ENCODE data around the gene HOXD4.

Gene HOXD4

GRCh38 chr2:176129813-176130146, 21.6 kb upstream of the HOXD4 start:
- TF ChIP-seq, protein P1, sequence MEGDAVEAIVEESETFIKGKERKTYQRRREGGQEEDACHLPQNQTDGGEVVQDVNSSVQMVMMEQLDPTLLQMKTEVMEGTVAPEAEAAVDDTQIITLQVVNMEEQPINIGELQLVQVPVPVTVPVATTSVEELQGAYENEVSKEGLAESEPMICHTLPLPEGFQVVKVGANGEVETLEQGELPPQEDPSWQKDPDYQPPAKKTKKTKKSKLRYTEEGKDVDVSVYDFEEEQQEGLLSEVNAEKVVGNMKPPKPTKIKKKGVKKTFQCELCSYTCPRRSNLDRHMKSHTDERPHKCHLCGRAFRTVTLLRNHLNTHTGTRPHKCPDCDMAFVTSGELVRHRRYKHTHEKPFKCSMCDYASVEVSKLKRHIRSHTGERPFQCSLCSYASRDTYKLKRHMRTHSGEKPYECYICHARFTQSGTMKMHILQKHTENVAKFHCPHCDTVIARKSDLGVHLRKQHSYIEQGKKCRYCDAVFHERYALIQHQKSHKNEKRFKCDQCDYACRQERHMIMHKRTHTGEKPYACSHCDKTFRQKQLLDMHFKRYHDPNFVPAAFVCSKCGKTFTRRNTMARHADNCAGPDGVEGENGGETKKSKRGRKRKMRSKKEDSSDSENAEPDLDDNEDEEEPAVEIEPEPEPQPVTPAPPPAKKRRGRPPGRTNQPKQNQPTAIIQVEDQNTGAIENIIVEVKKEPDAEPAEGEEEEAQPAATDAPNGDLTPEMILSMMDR (IDR thresholded peaks at IDR 0.05; ENCODE audit: low read length, missing control alignments): no peak
- DNase-seq (ENCODE audit: low read depth): no peak
- no peak overlapping the region for H3K4me3 ChIP-seq (replicated peaks; ENCODE audit: low read depth, low read length)

DNA sequence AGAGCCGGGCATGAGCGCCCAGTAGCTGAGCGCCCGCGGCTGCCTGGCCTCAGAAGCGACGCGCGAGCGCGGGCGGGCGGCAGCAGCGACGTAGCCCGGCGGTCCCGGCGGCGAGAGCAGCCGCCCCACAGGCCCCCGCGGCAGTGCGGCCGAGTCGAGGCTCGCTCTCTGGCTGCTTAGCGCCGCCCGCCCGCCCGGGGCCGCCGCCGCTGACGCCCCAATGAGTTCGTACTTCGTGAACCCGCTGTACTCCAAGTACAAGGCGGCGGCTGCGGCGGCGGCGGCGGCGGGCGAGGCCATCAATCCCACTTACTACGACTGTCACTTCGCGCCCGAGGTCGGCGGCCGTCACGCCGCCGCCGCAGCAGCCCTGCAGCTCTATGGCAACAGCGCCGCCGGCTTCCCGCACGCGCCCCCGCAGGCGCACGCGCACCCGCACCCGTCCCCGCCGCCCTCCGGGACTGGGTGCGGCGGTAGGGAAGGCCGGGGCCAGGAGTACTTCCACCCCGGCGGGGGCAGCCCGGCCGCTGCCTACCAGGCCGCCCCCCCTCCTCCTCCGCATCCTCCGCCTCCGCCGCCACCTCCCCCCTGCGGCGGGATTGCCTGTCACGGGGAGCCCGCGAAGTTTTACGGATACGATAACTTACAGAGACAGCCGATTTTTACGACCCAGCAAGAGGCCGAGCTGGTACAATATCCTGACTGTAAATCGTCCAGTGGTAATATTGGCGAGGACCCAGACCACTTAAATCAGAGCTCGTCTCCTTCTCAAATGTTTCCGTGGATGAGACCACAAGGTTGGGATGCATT, 21.0 kb upstream of the HOXD4 start:
- DNase-seq (ENCODE audit: low read depth): no peak
- no peak overlapping the region for H3K4me3 ChIP-seq (replicated peaks; ENCODE audit: low read depth, low read length)
- TF ChIP-seq, protein P1 (IDR thresholded peaks at IDR 0.05; ENCODE audit: low read length, missing control alignments): no peak

GRCh38 chr2:176130957-176131847, 20.1 kb upstream of the HOXD4 start:
- H3K4me3 ChIP-seq (replicated peaks; ENCODE audit: low read depth, low read length): no peak overlapping the region
- TF ChIP-seq, protein P1 (IDR thresholded peaks at IDR 0.05; ENCODE audit: low read length, missing control alignments): no peak
- no peak for DNase-seq (ENCODE audit: low read depth)

DNA sequence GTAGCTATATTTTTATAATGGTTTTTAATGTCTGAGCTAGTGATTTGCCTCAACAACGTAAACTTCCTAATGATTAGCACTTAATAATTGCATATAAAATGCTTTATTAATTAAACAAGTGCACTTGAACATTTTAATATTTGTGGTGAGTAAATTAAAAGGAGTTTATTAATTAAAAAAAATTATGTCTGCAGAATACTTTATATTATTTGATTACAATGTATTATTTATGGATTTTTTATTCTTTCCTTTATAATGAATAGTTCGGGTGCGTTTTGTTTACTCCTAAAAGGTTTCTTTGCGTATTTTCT, 19.5 kb upstream of the HOXD4 start:
- TF ChIP-seq, protein P1 (IDR thresholded peaks at IDR 0.05; ENCODE audit: low read length, missing control alignments): no peak
- no peak for DNase-seq (ENCODE audit: low read depth)
- H3K4me3 ChIP-seq (replicated peaks; ENCODE audit: low read depth, low read length): no peak overlapping the region

DNA sequence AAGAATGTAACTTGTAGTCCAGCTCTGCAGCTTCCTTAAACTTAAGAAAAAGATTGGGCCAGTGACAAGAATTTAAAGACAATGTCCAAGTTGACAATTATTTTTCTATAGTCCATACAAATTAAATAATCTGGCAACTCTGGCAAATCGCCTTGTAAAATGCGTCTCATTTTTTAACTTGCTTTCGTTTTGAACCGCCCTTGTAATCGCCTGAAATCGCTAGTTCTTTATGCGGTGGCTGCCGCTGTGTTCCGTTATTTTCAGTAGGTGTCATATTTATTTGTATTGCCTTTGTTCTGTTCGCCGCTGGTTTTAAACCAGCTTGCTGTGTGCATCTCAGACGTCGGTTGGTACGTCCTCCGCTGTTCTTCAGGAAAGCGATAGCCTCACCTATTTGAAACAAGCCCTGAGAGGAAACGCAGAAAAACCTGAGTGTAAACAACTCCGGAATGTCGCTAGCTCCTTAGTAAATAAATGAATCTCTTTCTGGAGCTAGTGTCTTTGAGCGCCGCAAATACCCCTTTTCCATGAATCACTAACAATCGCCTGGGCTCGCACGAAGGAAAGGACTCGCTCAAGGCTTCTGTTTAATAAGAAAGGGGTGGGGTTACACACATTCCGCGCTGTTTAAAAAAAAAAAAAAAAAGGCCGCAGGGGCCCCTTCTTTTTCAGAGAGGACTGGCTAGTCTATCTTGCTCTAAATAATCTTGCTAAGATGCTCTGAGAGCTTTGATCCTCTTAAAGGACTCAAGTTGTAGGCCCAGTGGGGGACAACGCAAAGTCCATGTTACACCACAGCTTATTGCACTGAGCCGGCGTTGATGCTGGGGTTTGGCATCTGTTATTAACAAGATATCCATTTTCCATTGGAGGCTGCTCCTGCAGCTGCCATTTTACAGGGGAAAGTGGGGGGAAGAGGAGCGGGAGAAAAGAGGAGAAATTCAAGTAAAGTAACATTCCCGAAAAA, 18.9 kb upstream of the HOXD4 start:
- no peak for DNase-seq (ENCODE audit: low read depth)
- TF ChIP-seq, protein P1 (IDR thresholded peaks at IDR 0.05; ENCODE audit: low read length, missing control alignments): no peak
- no peak overlapping the region for H3K4me3 ChIP-seq (replicated peaks; ENCODE audit: low read depth, low read length)

DNA sequence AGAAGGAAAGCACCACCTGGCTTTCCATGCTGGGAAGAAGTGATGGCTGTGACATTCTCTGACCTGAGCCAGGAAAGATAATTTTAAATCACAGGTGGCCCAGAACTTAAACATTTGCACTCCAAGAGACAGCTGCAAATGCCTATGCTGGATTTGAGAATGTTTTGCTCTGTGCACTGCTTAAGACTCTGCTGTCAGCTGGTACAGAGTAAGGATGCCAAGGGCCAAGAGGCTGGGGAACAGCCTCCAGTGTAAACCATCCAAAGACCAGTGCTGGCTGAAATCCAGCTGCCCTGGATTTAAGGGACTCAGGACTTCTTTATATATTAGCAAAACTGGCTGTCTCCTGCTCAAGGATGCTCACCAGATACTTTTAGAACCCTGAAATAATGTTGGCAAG, 18.0 kb upstream of the HOXD4 start:
- no peak for DNase-seq (ENCODE audit: low read depth)
- no peak overlapping the region for H3K4me3 ChIP-seq (replicated peaks; ENCODE audit: low read depth, low read length)
- TF ChIP-seq, protein P1 (IDR thresholded peaks at IDR 0.05; ENCODE audit: low read length, missing control alignments): no peak

Measured in fibroblast of pulmonary artery (primary cell).